Large intestine (tissue), 3 donors: ENCODE data around the gene HPSE. TPM values are rescaled to one million over a fixed set of nuclear protein-coding genes. Genes with fewer than 3 reads are reported as not detected.
A peak's percentile ranks its signal among the peaks of the same experiment; 100 is the strongest.
"Not testable (repeated sequence)": the region's sequence is repeated elsewhere in the genome, so short reads cannot be mapped to it uniquely, and the experiment has no call there.

ENCODE experiments used
- DNase-seq, 2 donors: peaks; one replicate each; pipeline versions ENCODE4 v3.0.0 to v3.0.0-alpha.2; 2013
- H3K27ac ChIP-seq: one replicate; pipeline ENCODE4 v1.5.1; 2013; ENCODE audit warnings: low read length
- H3K27me3 ChIP-seq: 2 replicates; pipeline ENCODE4 v1.6.1; 2013; ENCODE audit warnings: low read length; ENCODE audit not compliant: control insufficient read depth, insufficient read depth
- H3K36me3 ChIP-seq: 2 replicates; pipeline ENCODE4 v1.6.1; 2013; ENCODE audit warnings: low read length; ENCODE audit not compliant: control insufficient read depth, insufficient read depth
- H3K4me1 ChIP-seq: one replicate; pipeline ENCODE4 v1.6.1; 2013; ENCODE audit warnings: low read length; ENCODE audit not compliant: control insufficient read depth, insufficient read depth
- H3K4me3 ChIP-seq: one replicate; pipeline ENCODE4 v1.5.1; 2013; ENCODE audit warnings: low read length
- H3K9me3 ChIP-seq: one replicate; pipeline ENCODE4 v1.6.1; 2013; ENCODE audit warnings: mild to moderate bottlenecking, low read depth, low read length, moderate library complexity; ENCODE audit not compliant: control insufficient read depth
- WGBS: methylation state at CpG from one replicate; pipeline ENCODE4 v1.1.5; 2013; ENCODE audit warnings: low lambda C conversion rate; ENCODE audit not compliant: insufficient coverage; 5-methylcytosine and 5-hydroxymethylcytosine counted together
- polyA plus RNA-seq: library from polyadenylated mRNA; unstranded; fragments of 120-200 nt; gene quantifications from one replicate; pipeline ENCODE4 v1.2.1, GENCODE V29; 2013

The HPSE gene
- polyA plus RNA-seq, 1 donor = 2.3 TPM

GRCh38 chr4:83316459-83317165 lies 18.0 kb downstream of the HPSE start:
- no peak for DNase-seq
- Histone ChIP-seq H3K4me1 (peaks cover 4% of the 10 kb centered on the region), H3K9me3 (no peaks in the 10 kb centered on the region), H3K27me3 (no peaks in the 10 kb centered on the region), H3K4me3 (no peak overlapping the region), H3K36me3 (no peaks in the 10 kb centered on the region), H3K27ac (no peak overlapping the region)
- 96% methylated on average over 3 of the region's 13 CpGs for WGBS

GRCh38 chr4:83315341-83315870 lies 19.2 kb downstream of the HPSE start:
- no peaks in the 10 kb centered on the region for H3K9me3 ChIP-seq
- H3K4me1 ChIP-seq = peaks cover 4% of the 10 kb centered on the region
- no CpG with 5 or more reads among the region's 4 CpGs for WGBS
- no peak overlapping the region for H3K4me3 ChIP-seq
- no peaks in the 10 kb centered on the region for H3K27me3 ChIP-seq
- H3K36me3 ChIP-seq = no peaks in the 10 kb centered on the region
- peak; percentile 56 to 69 for DNase-seq
- peak overlapping the region; percentile 42 for H3K27ac ChIP-seq

- DNase-seq = no peak
- Histone ChIP-seq H3K27me3 (no peaks in the 10 kb centered on the region), H3K9me3 (no peaks in the 10 kb centered on the region), H3K36me3 (no peaks in the 10 kb centered on the region), H3K4me3 (no peak overlapping the region), H3K27ac (no peak overlapping the region), H3K4me1 (no peaks in the 10 kb centered on the region)
- WGBS = no CpG with 5 or more reads among the region's 4 CpGs
Measured at GRCh38 chr4:83308672-83309071, 26.0 kb downstream of the HPSE start.

- H3K4me3 ChIP-seq = no peak overlapping the region
- no peaks in the 10 kb centered on the region for H3K27me3 ChIP-seq
- H3K36me3 ChIP-seq = no peaks in the 10 kb centered on the region
- no peak overlapping the region for H3K27ac ChIP-seq
- no peaks in the 10 kb centered on the region for H3K9me3 ChIP-seq
- DNase-seq = no peak
- no CpG with 5 or more reads among the region's 7 CpGs for WGBS
- no peaks in the 10 kb centered on the region for H3K4me1 ChIP-seq
Measured at GRCh38 chr4:83307920-83308319, 26.7 kb downstream of the HPSE start.

GRCh38 chr4:83305187-83305586 lies 29.5 kb downstream of the HPSE start:
- no CpG with 5 or more reads among the region's 2 CpGs for WGBS
- Histone ChIP-seq H3K27me3 (no peaks in the 10 kb centered on the region), H3K4me3 (no peak overlapping the region), H3K4me1 (no peaks in the 10 kb centered on the region), H3K9me3 (no peaks in the 10 kb centered on the region), H3K27ac (no peak overlapping the region), H3K36me3 (no peaks in the 10 kb centered on the region)
- DNase-seq = no peak

GRCh38 chr4:83297548-83298260 lies 36.9 kb downstream of the HPSE start:
- Histone ChIP-seq H3K9me3 (no peaks in the 10 kb centered on the region), H3K27me3 (no peaks in the 10 kb centered on the region), H3K27ac (no peak overlapping the region), H3K4me3 (no peak overlapping the region), H3K36me3 (no peaks in the 10 kb centered on the region), H3K4me1 (no peaks in the 10 kb centered on the region)
- 68% methylated on average over 2 of the region's 3 CpGs for WGBS
- DNase-seq = no peak

GRCh38 chr4:83293305-83294046 lies 41.2 kb downstream of the HPSE start:
- Histone ChIP-seq H3K9me3 (no peaks in the 10 kb centered on the region), H3K36me3 (no peaks in the 10 kb centered on the region), H3K4me3 (no peak overlapping the region), H3K27ac (no peak overlapping the region), H3K4me1 (no peaks in the 10 kb centered on the region), H3K27me3 (no peaks in the 10 kb centered on the region)
- WGBS = 89% methylated on average over 3 of the region's 8 CpGs
- DNase-seq = no peak

GRCh38 chr4:83290059-83290774 lies 44.4 kb downstream of the HPSE start:
- not testable (repeated sequence) for H3K27ac ChIP-seq, H3K4me1 ChIP-seq, DNase-seq, H3K9me3 ChIP-seq, H3K4me3 ChIP-seq, H3K36me3 ChIP-seq, H3K27me3 ChIP-seq
- no CpG with 5 or more reads among the region's 3 CpGs for WGBS

- H3K4me1 ChIP-seq, H3K36me3 ChIP-seq, H3K4me3 ChIP-seq, DNase-seq, H3K9me3 ChIP-seq, H3K27me3 ChIP-seq, H3K27ac ChIP-seq: not testable (repeated sequence)
- WGBS = no CpG with 5 or more reads among the region's 1 CpG
Measured at GRCh38 chr4:83288381-83288780, 46.3 kb downstream of the HPSE start.

- peaks cover 4% of the 10 kb centered on the region for H3K4me1 ChIP-seq
- H3K9me3 ChIP-seq = no peaks in the 10 kb centered on the region
- H3K27me3 ChIP-seq = no peaks in the 10 kb centered on the region
- DNase-seq = peak; percentile 28 to 51
- no peaks in the 10 kb centered on the region for H3K36me3 ChIP-seq
- H3K4me3 ChIP-seq = peak overlapping the region; percentile 70
- 9% methylated on average over 7 of the region's 9 CpGs for WGBS
- peak overlapping the region; percentile 77 for H3K27ac ChIP-seq
Measured at GRCh38 chr4:83285055-83285407, 49.6 kb downstream of the HPSE start.
